ENCODE measurements around the gene MTUS2.

DNA sequence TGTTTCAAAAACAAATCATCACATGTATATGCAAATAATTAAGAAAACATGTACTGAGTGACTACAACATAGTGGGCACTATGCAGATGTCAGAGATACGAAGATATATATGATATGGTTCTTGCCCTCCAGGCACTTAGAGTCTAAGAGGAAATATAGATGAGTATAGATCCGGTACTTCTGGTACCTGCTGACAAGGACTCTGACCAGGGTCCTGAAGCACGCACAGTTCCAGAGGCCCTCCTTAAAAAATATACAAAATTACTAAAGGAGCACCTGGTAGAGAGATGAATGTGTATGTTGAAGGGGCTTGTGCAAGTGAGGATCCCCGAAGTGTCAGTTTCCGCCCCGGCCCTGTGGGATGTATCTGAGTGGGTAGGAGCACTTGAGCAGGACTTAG, 31.3 kb downstream of the MTUS2 start:
- TF ChIP-seq, protein P1, sequence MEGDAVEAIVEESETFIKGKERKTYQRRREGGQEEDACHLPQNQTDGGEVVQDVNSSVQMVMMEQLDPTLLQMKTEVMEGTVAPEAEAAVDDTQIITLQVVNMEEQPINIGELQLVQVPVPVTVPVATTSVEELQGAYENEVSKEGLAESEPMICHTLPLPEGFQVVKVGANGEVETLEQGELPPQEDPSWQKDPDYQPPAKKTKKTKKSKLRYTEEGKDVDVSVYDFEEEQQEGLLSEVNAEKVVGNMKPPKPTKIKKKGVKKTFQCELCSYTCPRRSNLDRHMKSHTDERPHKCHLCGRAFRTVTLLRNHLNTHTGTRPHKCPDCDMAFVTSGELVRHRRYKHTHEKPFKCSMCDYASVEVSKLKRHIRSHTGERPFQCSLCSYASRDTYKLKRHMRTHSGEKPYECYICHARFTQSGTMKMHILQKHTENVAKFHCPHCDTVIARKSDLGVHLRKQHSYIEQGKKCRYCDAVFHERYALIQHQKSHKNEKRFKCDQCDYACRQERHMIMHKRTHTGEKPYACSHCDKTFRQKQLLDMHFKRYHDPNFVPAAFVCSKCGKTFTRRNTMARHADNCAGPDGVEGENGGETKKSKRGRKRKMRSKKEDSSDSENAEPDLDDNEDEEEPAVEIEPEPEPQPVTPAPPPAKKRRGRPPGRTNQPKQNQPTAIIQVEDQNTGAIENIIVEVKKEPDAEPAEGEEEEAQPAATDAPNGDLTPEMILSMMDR (IDR thresholded peaks at IDR 0.05; ENCODE audit: borderline replicate concordance, extremely low read depth, low read length, poor library complexity, severe bottlenecking): no peak
- no peak for TF ChIP-seq EZH2 (IDR thresholded peaks at IDR 0.05; ENCODE audit: borderline replicate concordance, low read depth, low read length, severe bottlenecking)

All from DND-41 (cell line).